HAP-1 (cell line): ENCODE measurements around the gene ING3.
A peak's percentile ranks its signal among the peaks of the same experiment; 100 is the strongest.

Experiments used
- DNase-seq, 2 experiments: peaks; one replicate each; pipeline ENCODE4 v3.0.0-alpha.2; 2016 to 2020; ENCODE audit warnings: low spot score in 2 of 2
- H3K27me3 ChIP-seq: fragments of 250-450 bp; sonication (Bioruptor Pico); 2 replicates; pipeline ENCODE4 v1.5.1; 2020; ENCODE audit warnings: low read depth, mild to moderate bottlenecking, moderate library complexity
- H3K36me3 ChIP-seq: fragments of 250-450 bp; sonication (Bioruptor Pico); replicated peaks from 2 replicates; pipeline ENCODE4 v1.5.1; 2020; ENCODE audit warnings: mild to moderate bottlenecking
- H3K4me1 ChIP-seq: fragments of 250-450 bp; sonication (Bioruptor Pico); 2 replicates; pipeline ENCODE4 v1.5.1; 2020; ENCODE audit warnings: mild to moderate bottlenecking
- H3K4me3 ChIP-seq: fragments of 250-450 bp; sonication (Bioruptor Pico); 2 replicates; pipeline ENCODE4 v1.5.1; 2020; ENCODE audit warnings: mild to moderate bottlenecking, moderate library complexity
- H3K9me3 ChIP-seq: fragments of 250-450 bp; sonication (Bioruptor Pico); 2 replicates; pipeline ENCODE4 v1.5.1; 2020; ENCODE audit warnings: mild to moderate bottlenecking, moderate library complexity
- in situ Hi-C: fragments of 300-500 bp; cut with MboI; formaldehyde crosslinking; loops from 3 replicates; pipeline ENCODE4 v1.14.3; 2020; ENCODE audit warnings: low sequenced_read_pairs, inconsistent platforms, mixed read lengths

Gene ING3

GRCh38 chr7:120950539-120951308 lies at the start of gene ING3:
Gene ING3 (plus strand): TSS chr7:120950777. CDS start chr7:120950897, 120 bp downstream.
- Histone ChIP-seq H3K9me3 (no peaks in the 10 kb centered on the region), H3K27me3 (no peaks in the 10 kb centered on the region), H3K36me3 (peaks cover 17% of the 10 kb centered on the region), H3K4me3 (peak within 1 kb of the TSS; percentile 73), H3K4me1 (peaks cover 8% of the 10 kb centered on the region)
- DNase-seq, result peak; percentile 97 to 98
- in situ Hi-C loops, result no loop called here

GRCh38 chr7:120915314-120916105 lies 35.1 kb upstream of the ING3 start:
- Histone ChIP-seq H3K27me3 (no peaks in the 10 kb centered on the region), H3K4me3 (no peak overlapping the region), H3K4me1 (no peaks in the 10 kb centered on the region), H3K9me3 (no peaks in the 10 kb centered on the region), H3K36me3 (no peaks in the 10 kb centered on the region)
- in situ Hi-C loops, result no loop called here
- no peak for DNase-seq

- no peaks in the 10 kb centered on the region for H3K9me3 ChIP-seq
- DNase-seq, result no peak
- no peaks in the 10 kb centered on the region for H3K4me1 ChIP-seq
- no peaks in the 10 kb centered on the region for H3K27me3 ChIP-seq
- H3K4me3 ChIP-seq, result no peak overlapping the region
- H3K36me3 ChIP-seq, result no peaks in the 10 kb centered on the region
- in situ Hi-C loops, result no loop called here
Observed at GRCh38 chr7:120916121-120916520, 34.5 kb upstream of the ING3 start.

GRCh38 chr7:120916538-120916937 lies 34.0 kb upstream of the ING3 start:
- no peaks in the 10 kb centered on the region for H3K9me3 ChIP-seq
- H3K4me3 ChIP-seq, result no peak overlapping the region
- no peak for DNase-seq
- H3K27me3 ChIP-seq, result no peaks in the 10 kb centered on the region
- in situ Hi-C loops, result no loop called here
- H3K36me3 ChIP-seq, result no peaks in the 10 kb centered on the region
- H3K4me1 ChIP-seq, result peaks cover 3% of the 10 kb centered on the region

GRCh38 chr7:120919466-120919865 lies 31.1 kb upstream of the ING3 start:
- Histone ChIP-seq H3K27me3 (no peaks in the 10 kb centered on the region), H3K36me3 (no peaks in the 10 kb centered on the region), H3K4me3 (no peak overlapping the region), H3K4me1 (peaks cover 17% of the 10 kb centered on the region), H3K9me3 (no peaks in the 10 kb centered on the region)
- no peak for DNase-seq
- in situ Hi-C loops, result no loop called here

- Histone ChIP-seq H3K9me3 (no peaks in the 10 kb centered on the region), H3K4me3 (no peak overlapping the region), H3K36me3 (no peaks in the 10 kb centered on the region), H3K4me1 (peaks cover 17% of the 10 kb centered on the region), H3K27me3 (no peaks in the 10 kb centered on the region)
- in situ Hi-C loops, result no loop called here
- no peak for DNase-seq
Observed at GRCh38 chr7:120920034-120920433, 30.5 kb upstream of the ING3 start.

- DNase-seq, result no peak
Observed at GRCh38 chr7:120920591-120921274, 29.8 kb upstream of the ING3 start.

GRCh38 chr7:120924837-120925236 lies 25.7 kb upstream of the ING3 start:
- no peaks in the 10 kb centered on the region for H3K36me3 ChIP-seq
- in situ Hi-C loops, result no loop called here
- no peak for DNase-seq
- no peaks in the 10 kb centered on the region for H3K27me3 ChIP-seq
- H3K4me1 ChIP-seq, result peaks cover 21% of the 10 kb centered on the region
- H3K9me3 ChIP-seq, result no peaks in the 10 kb centered on the region
- H3K4me3 ChIP-seq, result no peak overlapping the region

More at GRCh38 chr7:120920591-120921274, 29.8 kb upstream of the ING3 start:
- Histone ChIP-seq H3K4me3 (no peak overlapping the region), H3K36me3 (no peaks in the 10 kb centered on the region), H3K4me1 (peaks cover 17% of the 10 kb centered on the region), H3K9me3 (no peaks in the 10 kb centered on the region), H3K27me3 (no peaks in the 10 kb centered on the region)
- in situ Hi-C loops, result no loop called here

- Histone ChIP-seq H3K4me1 (peaks cover 21% of the 10 kb centered on the region), H3K27me3 (no peaks in the 10 kb centered on the region), H3K9me3 (no peaks in the 10 kb centered on the region), H3K36me3 (no peaks in the 10 kb centered on the region), H3K4me3 (no peak overlapping the region)
- in situ Hi-C loops, result no loop called here
- no peak for DNase-seq
Observed at GRCh38 chr7:120925392-120925791, 25.2 kb upstream of the ING3 start.

- no peaks in the 10 kb centered on the region for H3K27me3 ChIP-seq
- no peaks in the 10 kb centered on the region for H3K36me3 ChIP-seq
- no peak for DNase-seq
- H3K9me3 ChIP-seq, result no peaks in the 10 kb centered on the region
- no peak overlapping the region for H3K4me3 ChIP-seq
- in situ Hi-C loops, result no loop called here
- H3K4me1 ChIP-seq, result peaks cover 14% of the 10 kb centered on the region
Observed at GRCh38 chr7:120926943-120927346, 23.6 kb upstream of the ING3 start.

- no peaks in the 10 kb centered on the region for H3K9me3 ChIP-seq
- in situ Hi-C loops, result no loop called here
- no peaks in the 10 kb centered on the region for H3K27me3 ChIP-seq
- no peak overlapping the region for H3K4me3 ChIP-seq
- peaks cover 8% of the 10 kb centered on the region for H3K4me1 ChIP-seq
- H3K36me3 ChIP-seq, result no peaks in the 10 kb centered on the region
- no peak for DNase-seq
Observed at GRCh38 chr7:120927454-120928103, 23.0 kb upstream of the ING3 start.

GRCh38 chr7:120931243-120931642 lies 19.3 kb upstream of the ING3 start:
- Histone ChIP-seq H3K36me3 (no peaks in the 10 kb centered on the region), H3K27me3 (no peaks in the 10 kb centered on the region), H3K4me1 (peaks cover 4% of the 10 kb centered on the region), H3K4me3 (no peak overlapping the region), H3K9me3 (no peaks in the 10 kb centered on the region)
- no peak for DNase-seq
- in situ Hi-C loops, result no loop called here

GRCh38 chr7:120933475-120933874 lies 17.1 kb upstream of the ING3 start:
- Histone ChIP-seq H3K27me3 (no peaks in the 10 kb centered on the region), H3K36me3 (no peaks in the 10 kb centered on the region), H3K4me1 (peaks cover 4% of the 10 kb centered on the region), H3K9me3 (no peaks in the 10 kb centered on the region), H3K4me3 (no peak overlapping the region)
- no peak for DNase-seq
- in situ Hi-C loops, result no loop called here
